HG03457 (cell line): Measurements from ENCODE around the gene SPTBN4.
"Not testable (repeated sequence)": the region's sequence is repeated elsewhere in the genome, so short reads cannot be mapped to it uniquely, and the experiment has no call there.

Experiments
- ATAC-seq: cut with Tn5 transposase; IDR thresholded peaks from one replicate; pipeline ENCODE4 v1.9.1; 2021; ENCODE audit warnings: moderate number of reproducible peaks; ENCODE audit not compliant: unreplicated experiment

Gene SPTBN4

GRCh38 chr19:40464059-40465024 is 2.5 kb upstream of the SPTBN4 start:
- ATAC-seq: no peak

DNA sequence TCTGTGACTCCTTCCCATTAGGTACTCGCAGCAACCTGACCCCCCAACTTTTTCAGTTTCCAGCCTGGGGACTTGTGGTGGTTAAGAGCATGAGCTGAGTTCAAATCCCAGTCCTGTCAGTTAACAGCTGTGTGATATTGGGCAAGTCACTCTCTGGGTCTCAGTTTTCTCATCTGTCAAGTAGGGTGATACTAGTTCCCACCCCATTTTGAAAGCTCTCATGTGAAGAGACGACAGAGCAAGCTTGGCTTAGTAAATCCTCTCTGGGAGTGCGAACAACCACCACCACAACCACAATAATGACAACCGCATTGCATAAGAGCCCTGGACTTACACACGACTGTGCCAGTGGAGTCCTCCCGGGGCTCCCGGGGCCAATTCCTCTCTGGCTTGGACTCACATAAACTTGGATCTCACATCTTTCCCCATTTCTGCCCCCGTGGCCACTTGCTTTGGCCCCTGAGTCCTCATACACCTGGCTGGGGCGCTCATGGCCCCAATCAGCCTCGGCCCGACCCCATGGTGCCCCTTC is 1.7 kb upstream of the SPTBN4 start:
- ATAC-seq: peak; percentile 21

DNA sequence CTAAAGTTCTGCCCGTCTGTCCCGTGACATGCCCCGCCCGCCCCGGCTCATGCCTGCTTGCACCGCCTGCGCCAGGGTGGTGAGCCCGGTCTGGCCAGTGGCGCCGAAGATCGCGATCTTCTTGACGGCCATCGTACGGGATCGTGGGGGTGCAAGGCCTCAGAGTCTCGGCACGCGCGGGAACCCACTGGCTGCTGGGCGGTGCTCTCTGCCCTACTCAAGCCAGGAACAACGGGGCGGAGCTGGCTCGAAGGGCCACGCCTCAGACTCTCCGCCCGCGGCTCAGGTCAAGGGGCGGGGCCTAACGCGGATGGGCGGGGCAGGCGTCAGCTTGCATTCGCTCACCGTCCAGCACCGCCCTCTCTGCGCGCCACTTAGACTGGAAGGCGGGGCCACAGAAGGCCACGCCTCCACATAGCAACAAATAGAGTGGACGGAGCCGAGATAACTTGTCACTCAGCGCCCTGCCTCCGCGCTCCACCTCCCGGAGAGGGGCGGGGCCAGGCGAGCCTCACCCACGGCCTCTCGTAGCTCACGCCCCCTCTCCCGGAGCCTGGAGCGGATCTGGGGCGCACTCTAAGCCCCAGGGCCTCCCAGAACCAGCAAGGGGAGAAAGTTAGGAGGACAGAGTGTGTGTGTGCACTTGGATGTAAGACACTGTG is 1.1 kb upstream of the SPTBN4 start, which contains the start of gene BLVRB:
Gene BLVRB, minus strand, starts transcription at position 189 of the 662 bp plus-strand sequence. Its CDS starts 57 bp downstream, at position 132.
- ATAC-seq: peak; percentile 73

- ATAC-seq: peak; percentile 28
These were observed 399 bp upstream of the SPTBN4 start for GRCh38 chr19:40466219-40466984.

- no peak for ATAC-seq
These were observed 2.2 kb downstream of the SPTBN4 start for GRCh38 chr19:40469011-40469410.

- no peak for ATAC-seq
These were observed 4.3 kb downstream of the SPTBN4 start for GRCh38 chr19:40471111-40471510.

DNA sequence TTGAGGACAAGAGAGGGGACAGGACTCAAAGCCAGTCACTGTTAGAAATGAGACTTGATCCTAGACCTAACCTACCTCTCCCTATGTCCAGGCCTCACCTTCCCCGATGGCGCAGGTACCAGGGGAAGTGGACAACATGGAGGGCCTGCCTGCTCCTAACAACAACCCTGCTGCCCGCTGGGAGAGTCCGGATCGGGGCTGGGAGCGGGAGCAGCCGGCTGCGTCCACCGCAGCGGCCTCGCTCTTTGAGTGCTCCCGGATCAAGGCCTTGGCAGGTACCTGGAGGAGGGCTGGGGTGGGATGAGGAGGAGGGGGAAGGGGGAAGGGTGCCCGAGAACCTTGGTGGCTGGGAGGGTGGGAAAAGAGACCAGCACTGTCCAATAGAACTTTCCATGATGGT is 5.7 kb downstream of the SPTBN4 start:
- no peak for ATAC-seq

GRCh38 chr19:40474737-40475136 is 7.9 kb downstream of the SPTBN4 start:
- no peak for ATAC-seq

- not testable (repeated sequence) for ATAC-seq
These were observed 9.3 kb downstream of the SPTBN4 start for GRCh38 chr19:40475878-40476644.

DNA sequence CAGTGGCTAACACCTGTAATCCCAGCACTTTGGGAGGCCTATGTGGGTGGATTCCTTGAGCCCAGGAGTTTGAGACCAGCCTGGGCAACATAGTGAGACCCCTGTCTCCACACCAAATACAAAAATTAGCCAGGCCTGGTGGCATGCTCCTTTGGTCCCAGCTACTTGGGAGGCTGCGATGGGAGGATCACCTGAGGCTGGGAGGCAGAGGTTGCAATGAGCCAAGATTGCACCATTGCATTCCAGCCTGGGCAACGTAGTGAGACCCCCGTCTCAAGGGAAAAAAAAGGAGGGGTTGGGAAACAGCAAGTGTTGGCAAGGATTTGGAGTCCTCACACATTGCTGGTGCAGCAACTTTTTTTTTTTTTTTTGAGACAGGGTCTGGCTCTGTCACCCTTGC is 19.2 kb downstream of the SPTBN4 start:
- no peak for ATAC-seq

- ATAC-seq: no peak
These were observed 23.1 kb downstream of the SPTBN4 start for GRCh38 chr19:40489882-40490230.

DNA sequence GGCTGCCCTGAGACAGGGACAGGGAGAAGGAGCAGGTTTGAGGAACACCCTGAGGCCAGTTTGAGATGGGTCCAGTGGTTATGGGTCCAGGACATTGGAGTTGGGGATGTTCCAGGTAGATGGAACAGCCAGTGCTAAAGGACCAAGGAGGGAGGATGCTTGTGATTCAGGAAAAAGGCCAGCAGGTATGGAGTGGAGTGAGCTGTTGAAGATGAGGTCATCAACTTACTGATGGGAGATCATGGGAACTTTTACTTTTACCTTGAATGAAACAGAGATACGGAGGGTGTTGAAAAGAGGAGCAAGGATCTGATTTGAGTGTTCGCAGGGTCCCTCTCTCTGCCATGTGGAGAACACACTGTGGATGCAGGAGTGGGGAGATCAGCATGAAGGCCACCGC is 25.5 kb downstream of the SPTBN4 start:
- ATAC-seq: no peak

DNA sequence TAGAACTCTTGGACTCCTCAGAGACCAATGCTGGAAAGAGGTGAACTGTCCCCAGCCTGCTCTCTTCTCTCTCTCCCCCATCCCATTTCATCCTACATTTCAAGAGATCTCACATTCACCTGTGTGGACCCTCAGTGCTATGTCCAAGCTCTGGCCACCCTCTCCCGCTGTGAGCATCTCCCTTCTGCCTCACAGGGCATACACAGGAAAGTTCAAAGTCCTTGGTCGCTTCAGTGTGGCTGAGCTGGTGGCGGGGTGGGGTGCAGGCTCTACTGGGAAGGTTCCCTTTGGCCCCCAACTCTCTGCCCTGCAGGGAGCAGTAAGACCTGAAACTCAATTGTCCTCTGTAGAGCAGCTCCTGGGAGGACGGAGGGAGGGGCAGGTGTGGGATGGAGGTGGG is 27.0 kb downstream of the SPTBN4 start:
- ATAC-seq: no peak

- no peak for ATAC-seq
These were observed 27.5 kb downstream of the SPTBN4 start for GRCh38 chr19:40494191-40494838.

GRCh38 chr19:40497214-40497613 is 30.4 kb downstream of the SPTBN4 start:
- ATAC-seq: no peak

- no peak for ATAC-seq
These were observed 32.5 kb downstream of the SPTBN4 start for GRCh38 chr19:40499320-40499719.

- ATAC-seq: not testable (repeated sequence)
These were observed 34.1 kb downstream of the SPTBN4 start for GRCh38 chr19:40500678-40501530.

- ATAC-seq: no peak
These were observed 34.8 kb downstream of the SPTBN4 start for GRCh38 chr19:40501599-40501998.

DNA sequence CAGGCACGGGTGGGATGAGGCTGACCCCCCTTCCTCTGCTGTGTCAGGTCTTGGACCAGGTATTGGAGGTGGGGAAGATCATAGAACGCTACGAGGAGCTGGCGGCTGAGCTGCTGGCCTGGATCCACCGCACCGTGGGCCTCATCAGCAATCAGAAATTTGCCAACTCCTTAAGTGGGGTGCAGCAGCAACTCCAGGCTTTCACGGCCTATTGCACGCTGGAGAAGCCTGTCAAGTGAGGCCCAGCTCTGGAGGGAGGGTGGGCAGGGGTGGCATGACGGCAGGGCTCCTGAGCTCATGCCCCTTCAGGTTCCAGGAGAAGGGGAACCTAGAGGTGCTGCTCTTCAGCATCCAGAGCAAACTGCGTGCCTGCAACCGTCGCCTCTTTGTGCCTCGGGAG is 35.3 kb downstream of the SPTBN4 start:
- ATAC-seq: no peak
